ENCODE results near the gene MMP7.

DNA sequence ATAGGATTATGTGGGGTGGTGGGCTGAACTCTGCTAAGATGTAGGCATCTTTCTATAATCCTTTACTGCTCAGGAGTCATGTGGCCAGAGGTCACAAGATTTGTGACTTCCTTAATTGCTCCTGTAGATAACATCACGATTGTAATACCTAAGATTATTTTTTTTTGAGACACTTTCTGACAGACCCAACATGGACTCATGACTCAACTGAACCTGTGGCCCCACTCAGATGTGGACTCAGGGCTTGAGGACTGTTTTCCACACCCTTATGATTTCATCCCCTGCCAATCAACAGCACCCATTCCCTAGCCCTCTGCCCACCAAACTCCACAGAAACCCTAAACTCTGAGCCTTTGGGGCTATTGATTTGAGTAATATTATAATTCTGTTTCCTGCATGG, 35.6 kb upstream of the MMP7 start:
- TF ChIP-seq, protein P1, sequence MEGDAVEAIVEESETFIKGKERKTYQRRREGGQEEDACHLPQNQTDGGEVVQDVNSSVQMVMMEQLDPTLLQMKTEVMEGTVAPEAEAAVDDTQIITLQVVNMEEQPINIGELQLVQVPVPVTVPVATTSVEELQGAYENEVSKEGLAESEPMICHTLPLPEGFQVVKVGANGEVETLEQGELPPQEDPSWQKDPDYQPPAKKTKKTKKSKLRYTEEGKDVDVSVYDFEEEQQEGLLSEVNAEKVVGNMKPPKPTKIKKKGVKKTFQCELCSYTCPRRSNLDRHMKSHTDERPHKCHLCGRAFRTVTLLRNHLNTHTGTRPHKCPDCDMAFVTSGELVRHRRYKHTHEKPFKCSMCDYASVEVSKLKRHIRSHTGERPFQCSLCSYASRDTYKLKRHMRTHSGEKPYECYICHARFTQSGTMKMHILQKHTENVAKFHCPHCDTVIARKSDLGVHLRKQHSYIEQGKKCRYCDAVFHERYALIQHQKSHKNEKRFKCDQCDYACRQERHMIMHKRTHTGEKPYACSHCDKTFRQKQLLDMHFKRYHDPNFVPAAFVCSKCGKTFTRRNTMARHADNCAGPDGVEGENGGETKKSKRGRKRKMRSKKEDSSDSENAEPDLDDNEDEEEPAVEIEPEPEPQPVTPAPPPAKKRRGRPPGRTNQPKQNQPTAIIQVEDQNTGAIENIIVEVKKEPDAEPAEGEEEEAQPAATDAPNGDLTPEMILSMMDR (tag by site-specific recombination; IDR thresholded peaks at IDR 0.05) = no peak
- TF ChIP-seq ZNF514 (tag by site-specific recombination; IDR thresholded peaks at IDR 0.05) (no peak), ZNF555 (tag by site-specific recombination; conservative IDR thresholded peaks at IDR 0.05) (no peak), SP2 (tag by site-specific recombination; IDR thresholded peaks at IDR 0.05) (no peak), ZNF324 (tag by site-specific recombination; IDR thresholded peaks at IDR 0.05) (no peak), ZNF2 (tag by site-specific recombination; IDR thresholded peaks at IDR 0.05) (no peak), ZNF350 (tag by site-specific recombination; IDR thresholded peaks at IDR 0.05) (no peak), ZNF23 (tag by site-specific recombination; IDR thresholded peaks at IDR 0.05; ENCODE audit: borderline replicate concordance) (no peak), ZNF394 (tag by site-specific recombination; IDR thresholded peaks at IDR 0.05; ENCODE audit: borderline replicate concordance) (no peak)
- TF ChIP-seq, protein P2, sequence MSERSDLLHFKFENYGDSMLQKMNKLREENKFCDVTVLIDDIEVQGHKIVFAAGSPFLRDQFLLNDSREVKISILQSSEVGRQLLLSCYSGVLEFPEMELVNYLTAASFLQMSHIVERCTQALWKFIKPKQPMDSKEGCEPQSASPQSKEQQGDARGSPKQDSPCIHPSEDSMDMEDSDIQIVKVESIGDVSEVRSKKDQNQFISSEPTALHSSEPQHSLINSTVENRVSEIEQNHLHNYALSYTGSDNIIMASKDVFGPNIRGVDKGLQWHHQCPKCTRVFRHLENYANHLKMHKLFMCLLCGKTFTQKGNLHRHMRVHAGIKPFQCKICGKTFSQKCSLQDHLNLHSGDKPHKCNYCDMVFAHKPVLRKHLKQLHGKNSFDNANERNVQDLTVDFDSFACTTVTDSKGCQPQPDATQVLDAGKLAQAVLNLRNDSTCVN (tag by site-specific recombination; optimal IDR thresholded peaks at IDR 0.05) = no peak
- TF ChIP-seq, protein P3, sequence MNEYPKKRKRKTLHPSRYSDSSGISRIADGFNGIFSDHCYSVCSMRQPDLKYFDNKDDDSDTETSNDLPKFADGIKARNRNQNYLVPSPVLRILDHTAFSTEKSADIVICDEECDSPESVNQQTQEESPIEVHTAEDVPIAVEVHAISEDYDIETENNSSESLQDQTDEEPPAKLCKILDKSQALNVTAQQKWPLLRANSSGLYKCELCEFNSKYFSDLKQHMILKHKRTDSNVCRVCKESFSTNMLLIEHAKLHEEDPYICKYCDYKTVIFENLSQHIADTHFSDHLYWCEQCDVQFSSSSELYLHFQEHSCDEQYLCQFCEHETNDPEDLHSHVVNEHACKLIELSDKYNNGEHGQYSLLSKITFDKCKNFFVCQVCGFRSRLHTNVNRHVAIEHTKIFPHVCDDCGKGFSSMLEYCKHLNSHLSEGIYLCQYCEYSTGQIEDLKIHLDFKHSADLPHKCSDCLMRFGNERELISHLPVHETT (tag by site-specific recombination; IDR thresholded peaks at IDR 0.05) = no peak
